NCI-H774 (cell line): Measurements from ENCODE around the gene PCDH9.

ENCODE experiments used
- DNase-seq: peaks from one replicate; lab custom pipeline; 2025; lab: John Stamatoyannopoulos, UW

Gene PCDH9

GRCh38 chr13:66751691-66752090 lies 478.4 kb downstream of the PCDH9 start:
- DNase-seq = no peak

GRCh38 chr13:66748712-66749111 lies 481.4 kb downstream of the PCDH9 start:
- no peak for DNase-seq

GRCh38 chr13:66745307-66745706 lies 484.8 kb downstream of the PCDH9 start:
- peak; percentile 6 for DNase-seq

- no peak for DNase-seq
Observed at GRCh38 chr13:66723576-66723975, 506.6 kb downstream of the PCDH9 start.

GRCh38 chr13:66716538-66716937 lies 513.6 kb downstream of the PCDH9 start:
- no peak for DNase-seq

GRCh38 chr13:66714795-66715194 lies 515.3 kb downstream of the PCDH9 start:
- DNase-seq = no peak

GRCh38 chr13:66704110-66704509 lies 526.0 kb downstream of the PCDH9 start:
- DNase-seq = no peak

- no peak for DNase-seq
Observed at GRCh38 chr13:66703597-66703996, 526.5 kb downstream of the PCDH9 start.

GRCh38 chr13:66700117-66700601 lies 530.0 kb downstream of the PCDH9 start:
- peak; percentile 37 for DNase-seq

- no peak for DNase-seq
Observed at GRCh38 chr13:66693656-66694055, 536.5 kb downstream of the PCDH9 start.

- DNase-seq = no peak
Observed at GRCh38 chr13:66691149-66691548, 539.0 kb downstream of the PCDH9 start.

- DNase-seq = no peak
Observed at GRCh38 chr13:66689628-66690027, 540.5 kb downstream of the PCDH9 start.

GRCh38 chr13:66689037-66689619 lies 541.0 kb downstream of the PCDH9 start:
- DNase-seq = no peak

GRCh38 chr13:66681403-66681802 lies 548.7 kb downstream of the PCDH9 start:
- DNase-seq = no peak

GRCh38 chr13:66680031-66680430 lies 550.1 kb downstream of the PCDH9 start:
- no peak for DNase-seq

- DNase-seq = no peak
Observed at GRCh38 chr13:66675620-66676019, 554.5 kb downstream of the PCDH9 start.

- DNase-seq = no peak
Observed at GRCh38 chr13:66673401-66673800, 556.7 kb downstream of the PCDH9 start.

GRCh38 chr13:66665991-66666390 lies 564.1 kb downstream of the PCDH9 start:
- peak; percentile 19 for DNase-seq

- no peak for DNase-seq
Observed at GRCh38 chr13:66663711-66664110, 566.4 kb downstream of the PCDH9 start.

- no peak for DNase-seq
Observed at GRCh38 chr13:66663206-66663605, 566.9 kb downstream of the PCDH9 start.

- no peak for DNase-seq
Observed at GRCh38 chr13:66661336-66661735, 568.8 kb downstream of the PCDH9 start.

GRCh38 chr13:66660468-66660813 lies 569.7 kb downstream of the PCDH9 start:
- no peak for DNase-seq

- no peak for DNase-seq
Observed at GRCh38 chr13:66659701-66660467, 570.3 kb downstream of the PCDH9 start.

- DNase-seq = no peak
Observed at GRCh38 chr13:66659286-66659685, 570.9 kb downstream of the PCDH9 start.
